Right kidney (tissue), 1 donor: Measurements from ENCODE around the gene ALG3.

Experiments
- DNase-seq: peaks from one replicate; pipeline ENCODE4 v3.0.0-alpha.2; 2016

Gene ALG3

DNA sequence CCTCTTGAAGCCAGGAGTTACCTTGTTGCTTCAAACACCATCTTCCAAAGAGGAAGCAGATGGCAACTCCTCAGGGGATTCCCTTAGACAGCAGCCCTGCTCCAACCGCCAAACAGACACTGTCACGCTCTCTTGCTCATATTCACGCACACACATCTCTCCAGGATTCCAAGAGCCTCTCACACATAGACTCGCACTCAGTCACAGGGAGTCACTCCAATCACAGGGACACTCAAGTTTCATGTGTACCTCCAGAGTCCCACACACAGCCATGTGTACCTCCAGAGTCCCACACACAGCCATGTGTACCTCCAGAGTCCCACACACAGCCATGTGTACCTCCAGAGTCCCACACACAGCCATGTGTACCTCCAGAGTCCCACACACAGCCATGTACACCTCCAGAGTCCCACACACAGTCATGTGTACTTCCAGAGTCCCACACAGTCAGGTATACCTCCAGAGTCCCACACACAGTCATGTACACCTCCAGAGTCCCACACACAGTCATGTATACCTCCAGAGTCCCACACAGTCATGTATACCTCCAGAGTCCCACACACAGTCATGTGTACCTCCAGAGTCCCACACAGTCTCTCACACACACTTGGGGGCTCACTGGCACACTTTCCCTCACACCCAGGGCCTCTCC lies 13.3 kb downstream of the ALG3 start:
- DNase-seq, result no peak

- no peak for DNase-seq
These were observed 13.9 kb downstream of the ALG3 start for GRCh38 chr3:184234671-184235380.

GRCh38 chr3:184234224-184234623 lies 14.5 kb downstream of the ALG3 start:
- no peak for DNase-seq

- DNase-seq, result no peak
These were observed 15.5 kb downstream of the ALG3 start for GRCh38 chr3:184233127-184233843.

- DNase-seq, result no peak
These were observed 17.1 kb downstream of the ALG3 start for GRCh38 chr3:184231671-184232070.

- DNase-seq, result peak; percentile 13
These were observed 17.9 kb downstream of the ALG3 start for GRCh38 chr3:184230603-184231528.

DNA sequence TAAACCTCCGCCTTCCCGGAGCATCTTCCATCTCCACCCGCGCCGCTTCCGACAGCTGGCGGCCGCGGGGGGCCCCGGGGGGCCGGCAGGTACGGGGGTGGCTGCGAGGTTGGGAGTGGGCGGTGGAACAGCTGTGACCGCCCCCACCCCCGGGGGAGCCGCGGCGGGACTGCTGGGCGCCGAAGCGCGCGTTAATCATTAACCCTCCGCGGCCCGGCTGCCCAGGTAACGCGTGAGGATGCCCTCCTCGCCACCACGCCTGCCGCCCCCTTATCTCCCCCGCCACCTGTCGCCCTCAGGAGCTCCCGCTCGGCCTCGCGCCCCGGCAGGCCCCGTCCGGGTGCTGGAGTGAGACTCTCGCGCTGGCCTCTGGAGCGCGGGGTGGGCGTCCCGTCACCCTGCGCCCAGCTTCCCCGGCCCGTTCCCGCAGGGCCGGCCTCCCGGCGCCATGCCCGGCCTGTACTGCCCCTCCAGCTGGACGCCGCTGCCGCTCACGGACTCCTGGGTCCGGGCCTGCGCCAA lies 18.6 kb downstream of the ALG3 start:
- peak; percentile 43 for DNase-seq

GRCh38 chr3:184229394-184230080 lies 19.2 kb downstream of the ALG3 start, which contains the start of gene VWA5B2:
TSS of gene VWA5B2 (plus strand) at chr3:184229585. CDS start at chr3:184230529, 944 bp downstream.
- peak; percentile 75 for DNase-seq

GRCh38 chr3:184228376-184229137 lies 20.2 kb downstream of the ALG3 start:
- DNase-seq, result peak; percentile 16

DNA sequence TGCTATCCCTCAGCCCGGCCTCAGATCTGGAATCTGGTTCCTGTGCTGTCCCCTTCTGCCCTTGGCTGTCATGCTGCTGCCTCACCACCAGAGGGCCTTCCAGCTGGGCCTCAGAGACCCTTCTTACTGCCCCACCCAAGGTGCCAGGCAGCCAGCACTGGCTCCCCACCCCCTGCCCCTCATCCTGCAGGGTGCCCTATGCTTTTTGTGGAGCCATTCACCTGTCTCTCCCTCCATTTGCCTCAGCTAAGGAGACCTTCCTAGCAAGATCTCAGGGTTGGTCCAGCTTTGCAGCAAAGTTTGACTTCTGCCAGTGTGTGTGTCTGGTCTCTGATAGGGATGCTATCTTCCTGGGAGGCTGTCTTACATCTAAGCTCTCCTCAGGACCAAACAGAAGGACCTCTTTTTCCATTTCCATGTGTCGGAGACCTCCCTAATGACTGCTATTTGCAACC lies 21.3 kb downstream of the ALG3 start:
- DNase-seq, result no peak

- DNase-seq, result no peak
These were observed 24.8 kb downstream of the ALG3 start for GRCh38 chr3:184223946-184224345.

DNA sequence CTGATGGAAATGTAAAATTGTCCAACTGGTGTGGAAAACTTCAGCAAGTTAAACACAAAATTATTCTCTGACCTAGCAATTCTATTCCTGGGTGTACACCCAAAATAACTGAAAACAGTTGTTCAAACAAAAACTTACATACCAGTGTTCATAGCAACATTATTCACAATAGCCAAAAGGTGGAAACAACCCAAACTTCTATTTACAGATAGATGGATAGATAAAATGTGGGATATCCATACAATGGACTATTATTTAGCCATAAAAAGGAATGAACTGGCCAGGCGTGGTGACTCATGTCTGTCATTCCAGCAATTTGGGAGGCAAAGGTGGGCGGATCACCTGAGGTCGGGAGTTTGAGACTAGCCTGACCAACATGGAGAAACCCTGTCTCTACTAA lies 26.2 kb downstream of the ALG3 start:
- DNase-seq, result no peak

GRCh38 chr3:184218814-184219213 lies 29.9 kb downstream of the ALG3 start:
- no peak for DNase-seq

- DNase-seq, result no peak
These were observed 37.0 kb downstream of the ALG3 start for GRCh38 chr3:184211718-184212117.

GRCh38 chr3:184211297-184211696 lies 37.5 kb downstream of the ALG3 start:
- no peak for DNase-seq

DNA sequence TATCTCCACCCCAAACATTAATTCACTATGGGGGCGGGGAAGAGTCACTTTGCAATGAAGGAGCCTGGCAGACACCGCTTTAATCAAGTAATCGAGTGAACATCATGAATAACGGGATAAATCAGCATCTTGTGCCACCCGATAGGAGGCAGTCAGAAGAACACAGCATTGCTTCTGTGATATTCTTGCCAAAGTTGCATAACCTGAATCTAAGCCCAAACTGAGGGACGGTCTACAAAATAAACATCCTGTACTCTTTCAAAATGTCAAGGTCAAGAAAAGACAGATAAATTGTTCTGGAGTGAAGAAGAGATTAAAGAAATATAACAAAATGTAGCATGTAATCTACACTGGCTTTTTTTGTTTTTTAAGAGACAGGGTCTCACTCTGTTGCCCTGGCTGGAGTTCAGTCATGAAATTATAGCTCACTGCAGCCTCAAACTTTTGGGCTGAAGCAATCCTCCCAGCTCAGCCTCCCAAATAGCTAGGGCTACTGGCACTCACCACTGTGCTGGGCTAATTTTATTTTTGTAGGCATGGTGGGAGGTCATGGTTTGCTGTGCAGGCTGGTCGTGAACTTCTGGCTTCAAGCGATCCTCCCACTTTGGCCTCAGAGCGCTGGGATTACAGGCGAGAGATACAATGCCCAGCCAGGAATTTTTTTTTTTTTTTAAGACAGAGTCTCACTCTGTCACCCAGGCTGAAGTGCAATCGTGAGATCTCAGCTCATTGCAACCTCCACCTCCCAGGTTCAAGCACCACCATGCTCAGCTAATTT lies 39.4 kb downstream of the ALG3 start:
- no peak for DNase-seq

DNA sequence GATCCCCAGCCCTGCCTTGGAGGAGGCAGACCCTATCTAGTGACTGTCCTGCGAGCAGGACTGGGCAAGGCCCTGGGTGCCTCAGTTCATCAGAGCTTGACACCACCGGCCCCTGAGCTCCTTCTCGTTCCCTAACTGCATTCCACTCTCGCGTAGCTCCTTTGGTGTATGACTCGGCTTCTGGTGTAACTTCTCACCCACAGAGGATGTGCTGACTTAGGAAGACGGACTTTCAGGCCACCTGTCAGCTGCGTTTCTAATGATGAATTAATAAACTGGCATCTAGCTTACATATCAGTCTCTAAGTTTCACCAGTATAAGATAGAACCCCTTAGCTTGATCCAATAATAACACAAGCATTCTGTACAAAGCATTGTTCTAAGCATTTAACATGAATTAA lies 45.2 kb downstream of the ALG3 start:
- DNase-seq, result no peak

GRCh38 chr3:184200825-184201224 lies 47.9 kb downstream of the ALG3 start:
- DNase-seq, result no peak

DNA sequence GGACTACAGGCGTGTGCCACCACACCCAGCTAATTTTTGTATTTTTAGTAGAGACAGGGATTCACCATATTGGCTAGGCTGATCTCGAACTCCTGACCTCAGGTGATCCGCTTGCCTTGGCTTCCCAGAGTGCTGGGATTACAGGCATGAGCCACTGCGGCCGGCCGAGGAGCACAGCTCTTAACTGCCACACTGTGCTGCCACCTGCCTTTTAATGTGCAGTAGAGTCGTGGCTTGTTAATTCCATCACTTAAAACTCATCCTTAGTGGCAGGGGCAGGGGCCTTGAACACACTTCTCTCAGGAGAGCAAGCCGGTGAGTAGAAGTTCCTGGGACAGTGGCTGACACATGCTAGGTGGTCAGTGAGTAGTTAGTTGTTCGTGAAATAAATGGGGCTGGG lies 50.3 kb downstream of the ALG3 start:
- no peak for DNase-seq

- no peak for DNase-seq
These were observed 52.2 kb downstream of the ALG3 start for GRCh38 chr3:184196536-184196935.
